WTC11 (cell line): Measurements from ENCODE around the gene ANTXR2. TPM values are rescaled to one million over a fixed set of nuclear protein-coding genes. Genes with fewer than 3 reads are reported as not detected.

Experiments
- ATAC-seq: fragments of 200-7000 bp; cut with Tn5 transposase; 2 replicates; pipeline ENCODE4 v1.10.0; 2021; ENCODE audit warnings: mild to moderate bottlenecking, moderate library complexity
- CTCF ChIA-PET: fragments of 300-600 bp; sonication (Branson Sonifier 250); formaldehyde crosslinking; loops from one replicate; lab custom pipeline; 2021; ENCODE audit warnings: antibody characterized with exemption; lab: Charles Lee
- POLR2A ChIA-PET: fragments of 350-600 bp; sonication (Branson Sonifier 250); formaldehyde crosslinking; loops from one replicate; lab custom pipeline; 2021; ENCODE audit warnings: antibody characterized with exemption; lab: Charles Lee
- DNase-seq: peaks from one replicate; pipeline ENCODE4 v3.0.0; 2021; ENCODE audit warnings: low spot score
- H3K27ac Mint-ChIP-seq: 2 replicates; pipeline ENCODE4 v1.8.0; 2021; ENCODE audit warnings: mixed read lengths
- H3K27me3 Mint-ChIP-seq: 2 replicates; pipeline ENCODE4 v1.8.0; 2021; ENCODE audit warnings: low read depth, mild to moderate bottlenecking, moderate library complexity, mixed read lengths
- H3K36me3 Mint-ChIP-seq: 2 replicates; pipeline ENCODE4 v1.8.0; 2021; ENCODE audit warnings: mixed read lengths
- H3K4me1 Mint-ChIP-seq: 2 replicates; pipeline ENCODE4 v1.8.0; 2022; ENCODE audit warnings: mixed read lengths
- H3K4me3 Mint-ChIP-seq: 2 replicates; pipeline ENCODE4 v1.8.0; 2021; ENCODE audit warnings: mild to moderate bottlenecking, moderate library complexity, mixed read lengths
- H3K9me3 Mint-ChIP-seq: 2 replicates; pipeline ENCODE4 v1.8.0; 2021; ENCODE audit warnings: mixed read lengths
- ATF1 ChIP-seq: sonication (generic); formaldehyde crosslinking; IDR thresholded peaks from 2 replicates; pipeline ENCODE4 v1.8.1; 2023; ENCODE audit warnings: mild to moderate bottlenecking, moderate library complexity, missing genetic modification reagents
- CBFB ChIP-seq: sonication (generic); formaldehyde crosslinking; IDR thresholded peaks from 2 replicates; pipeline ENCODE4 v1.8.1; 2022; ENCODE audit warnings: mild to moderate bottlenecking, low read depth, missing genetic modification reagents
- EMX1 ChIP-seq: fragments of 250-450 bp; sonication (Bioruptor Pico); IDR thresholded peaks from 2 replicates; pipeline ENCODE4 v1.8.0; 2021; ENCODE audit warnings: mild to moderate bottlenecking
- ESRRA ChIP-seq: sonication (generic); formaldehyde crosslinking; IDR thresholded peaks from 2 replicates; pipeline ENCODE4 v1.8.1; 2022; ENCODE audit warnings: mild to moderate bottlenecking, missing genetic modification reagents, borderline replicate concordance
- GTF2I ChIP-seq: fragments of 250-450 bp; sonication (Bioruptor Pico); conservative IDR thresholded peaks from 2 replicates; pipeline ENCODE4 v1.4.0; 2021; ENCODE audit warnings: mild to moderate bottlenecking
- MYBL2 ChIP-seq: sonication (generic); formaldehyde crosslinking; IDR thresholded peaks from 2 replicates; pipeline ENCODE4 v1.8.1; 2023; ENCODE audit warnings: mild to moderate bottlenecking, moderate library complexity, missing genetic modification reagents
- PRDM15 ChIP-seq: sonication (generic); formaldehyde crosslinking; IDR thresholded peaks from 2 replicates; pipeline ENCODE4 v1.8.0; 2022; ENCODE audit warnings: missing genetic modification reagents
- RELA ChIP-seq: sonication (generic); formaldehyde crosslinking; IDR thresholded peaks from 2 replicates; pipeline ENCODE4 v1.8.1; 2022; ENCODE audit warnings: missing genetic modification reagents, mild to moderate bottlenecking, borderline replicate concordance
- RORB ChIP-seq: fragments of 250-450 bp; sonication (Bioruptor Pico); IDR thresholded peaks from 2 replicates; pipeline ENCODE4 v1.9.0; 2021; ENCODE audit warnings: mild to moderate bottlenecking
- SMAD3 ChIP-seq: sonication (generic); formaldehyde crosslinking; IDR thresholded peaks from 2 replicates; pipeline ENCODE4 v1.8.0; 2022; ENCODE audit warnings: missing genetic modification reagents, mild to moderate bottlenecking, borderline replicate concordance
- SP1 ChIP-seq: sonication (generic); formaldehyde crosslinking; conservative IDR thresholded peaks from 2 replicates; pipeline ENCODE4 v1.8.1; 2022; ENCODE audit warnings: missing genetic modification reagents
- TEAD4 ChIP-seq: sonication (generic); formaldehyde crosslinking; IDR thresholded peaks from 2 replicates; pipeline ENCODE4 v1.8.0; 2022; ENCODE audit warnings: mild to moderate bottlenecking, missing genetic modification reagents
- ZBTB21 ChIP-seq: sonication (generic); formaldehyde crosslinking; IDR thresholded peaks from 2 replicates; pipeline ENCODE4 v1.8.1; 2023; ENCODE audit warnings: mild to moderate bottlenecking, missing genetic modification reagents, borderline replicate concordance
- ZNF138 ChIP-seq: sonication (generic); formaldehyde crosslinking; conservative IDR thresholded peaks from 2 replicates; pipeline ENCODE4 v1.8.1; 2022; ENCODE audit warnings: mild to moderate bottlenecking, moderate library complexity, missing genetic modification reagents
- ZNF263 ChIP-seq: sonication (generic); formaldehyde crosslinking; IDR thresholded peaks from 2 replicates; pipeline ENCODE4 v1.8.1; 2022; ENCODE audit warnings: low read depth, mild to moderate bottlenecking, moderate library complexity, missing genetic modification reagents
- ZNF317 ChIP-seq: sonication (generic); formaldehyde crosslinking; IDR thresholded peaks from 2 replicates; pipeline ENCODE4 v1.8.1; 2023; ENCODE audit warnings: low read depth, mild to moderate bottlenecking, moderate library complexity, missing genetic modification reagents, borderline replicate concordance
- ZNF416 ChIP-seq: fragments of 250-450 bp; sonication (Bioruptor Pico); IDR thresholded peaks from 2 replicates; pipeline ENCODE4 v1.9.0; 2021; ENCODE audit warnings: mild to moderate bottlenecking, inconsistent platforms
- ZSCAN18 ChIP-seq: fragments of 250-450 bp; sonication (Bioruptor Pico); IDR thresholded peaks from 2 replicates; pipeline ENCODE4 v2.1.2; 2022; ENCODE audit warnings: mild to moderate bottlenecking, moderate library complexity
- total RNA-seq: library from RNA; stranded (reverse); gene quantifications from 3 replicates; pipeline ENCODE4 v1.2.3, GENCODE V29; 2021
- TF ChIP-seq, protein P1 (sequence below): sonication (generic); formaldehyde crosslinking; IDR thresholded peaks from 2 replicates; pipeline ENCODE4 v1.8.0; 2023; ENCODE audit warnings: missing genetic modification reagents
- TF ChIP-seq, protein P2 (sequence below): sonication (generic); formaldehyde crosslinking; IDR thresholded peaks from 2 replicates; pipeline ENCODE4 v1.8.0; 2022; ENCODE audit warnings: mild to moderate bottlenecking, missing genetic modification reagents

The ANTXR2 gene
- total RNA-seq, 1 experiment from 2014 or later = 9.9 TPM

- no peaks in the 10 kb centered on the region for H3K9me3 Mint-ChIP-seq
- H3K36me3 Mint-ChIP-seq = no peaks in the 10 kb centered on the region
- H3K4me3 Mint-ChIP-seq = no peak overlapping the region
- ChIA-PET POLR2A (interaction anchor here (0.7 kb wide), 1 partner anchor 20 kb away, joined by 3 read pairs; no protein-coding TSS in a partner anchor), CTCF (no interaction called here)
- DNase-seq (no peak), ATAC-seq (no peak)
- TF ChIP-seq ZSCAN18 (CRISPR knock-in tag) = no peak
- no peak for TF ChIP-seq CBFB
- TF ChIP-seq, protein P1, sequence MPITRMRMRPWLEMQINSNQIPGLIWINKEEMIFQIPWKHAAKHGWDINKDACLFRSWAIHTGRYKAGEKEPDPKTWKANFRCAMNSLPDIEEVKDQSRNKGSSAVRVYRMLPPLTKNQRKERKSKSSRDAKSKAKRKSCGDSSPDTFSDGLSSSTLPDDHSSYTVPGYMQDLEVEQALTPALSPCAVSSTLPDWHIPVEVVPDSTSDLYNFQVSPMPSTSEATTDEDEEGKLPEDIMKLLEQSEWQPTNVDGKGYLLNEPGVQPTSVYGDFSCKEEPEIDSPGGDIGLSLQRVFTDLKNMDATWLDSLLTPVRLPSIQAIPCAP (CRISPR knock-in tag) = no peak
- TF ChIP-seq TEAD4 (CRISPR knock-in tag) = no peak
- no peak for TF ChIP-seq PRDM15
- TF ChIP-seq ZNF317 (CRISPR knock-in tag) = no peak
- no peak for TF ChIP-seq ZNF416 (CRISPR knock-in tag)
- TF ChIP-seq SP1 (CRISPR knock-in tag) = no peak
- H3K4me1 Mint-ChIP-seq = no peaks in the 10 kb centered on the region
- no peak overlapping the region for H3K27ac Mint-ChIP-seq
- H3K27me3 Mint-ChIP-seq = no peaks in the 10 kb centered on the region; the same call in 1 of the 2 replicates
These were observed 21.2 kb upstream of the ANTXR2 start for GRCh38 chr4:80094191-80094590.

DNA sequence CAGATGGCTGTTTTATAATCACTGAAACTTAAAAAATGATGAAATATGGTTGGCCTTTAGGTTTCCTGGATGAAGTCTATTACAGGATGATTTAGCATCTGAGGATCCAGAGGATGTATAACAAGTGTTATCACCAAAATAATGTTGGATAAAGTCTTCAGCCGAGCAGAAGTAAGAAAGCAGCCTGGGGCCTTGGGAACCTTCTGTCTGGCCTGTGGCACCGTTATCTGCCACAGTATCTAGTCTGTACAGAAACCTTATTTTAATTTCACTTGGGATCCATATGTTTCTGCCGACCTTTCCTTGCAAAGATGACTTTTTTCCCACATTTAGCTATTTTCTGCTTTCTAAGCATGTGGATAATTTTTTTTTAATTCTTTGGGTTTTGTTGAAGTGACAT, 20.5 kb upstream of the ANTXR2 start:
- no peaks in the 10 kb centered on the region for H3K36me3 Mint-ChIP-seq
- DNase-seq (no peak), ATAC-seq (no peak)
- no peaks in the 10 kb centered on the region for H3K9me3 Mint-ChIP-seq
- ChIA-PET POLR2A (interaction anchor here (0.7 kb wide), 1 partner anchor 20 kb away, joined by 3 read pairs; no protein-coding TSS in a partner anchor), CTCF (no interaction called here)
- H3K27me3 Mint-ChIP-seq = no peaks in the 10 kb centered on the region; the same call in 1 of the 2 replicates
- no peak overlapping the region for H3K4me3 Mint-ChIP-seq
- no peaks in the 10 kb centered on the region for H3K4me1 Mint-ChIP-seq
- no peak overlapping the region for H3K27ac Mint-ChIP-seq
- no peak for TF ChIP-seq PRDM15
- no peak for TF ChIP-seq ESRRA (CRISPR knock-in tag)
- TF ChIP-seq SMAD3 (CRISPR knock-in tag) = no peak
- TF ChIP-seq ZNF263 = no peak
- TF ChIP-seq RORB (CRISPR knock-in tag) = no peak
- TF ChIP-seq ZNF138 (CRISPR knock-in tag) = no peak
- TF ChIP-seq ZBTB21 = no peak
- no peak for TF ChIP-seq MYBL2 (CRISPR knock-in tag)
- TF ChIP-seq EMX1 (CRISPR knock-in tag) = no peak
- TF ChIP-seq, protein P2, sequence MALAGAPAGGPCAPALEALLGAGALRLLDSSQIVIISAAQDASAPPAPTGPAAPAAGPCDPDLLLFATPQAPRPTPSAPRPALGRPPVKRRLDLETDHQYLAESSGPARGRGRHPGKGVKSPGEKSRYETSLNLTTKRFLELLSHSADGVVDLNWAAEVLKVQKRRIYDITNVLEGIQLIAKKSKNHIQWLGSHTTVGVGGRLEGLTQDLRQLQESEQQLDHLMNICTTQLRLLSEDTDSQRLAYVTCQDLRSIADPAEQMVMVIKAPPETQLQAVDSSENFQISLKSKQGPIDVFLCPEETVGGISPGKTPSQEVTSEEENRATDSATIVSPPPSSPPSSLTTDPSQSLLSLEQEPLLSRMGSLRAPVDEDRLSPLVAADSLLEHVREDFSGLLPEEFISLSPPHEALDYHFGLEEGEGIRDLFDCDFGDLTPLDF = no peak
- TF ChIP-seq GTF2I (CRISPR knock-in tag) = no peak
- no peak for TF ChIP-seq ZSCAN18 (CRISPR knock-in tag)
- no peak for TF ChIP-seq ATF1
- TF ChIP-seq RELA (CRISPR knock-in tag) = no peak
